PC-3 (cell line): Measurements from ENCODE around the gene PRKAR2A. TPM values are rescaled to one million over a fixed set of nuclear protein-coding genes. Genes with fewer than 3 reads are reported as not detected.
"Not testable (repeated sequence)": the region's sequence is repeated elsewhere in the genome, so short reads cannot be mapped to it uniquely, and the experiment has no call there.

Experiments used
- ATAC-seq: fragments of 200-7000 bp; cut with Tn5 transposase; 2 replicates; pipeline ENCODE4 v1.9.1; 2020; ENCODE audit warnings: mild to moderate bottlenecking, moderate library complexity
- BruUV-seq: library from RNA; stranded (reverse); fragments of 400-500 nt; replicated peaks from 2 replicates; lab custom pipeline; 2021; lab: Mats Ljungman, UMichigan
- CTCF ChIA-PET: fragments of 300-600 bp; sonication (Branson Sonifier 250); formaldehyde crosslinking; loops from one replicate; lab custom pipeline; 2022; ENCODE audit warnings: antibody characterized with exemption; lab: Charles Lee
- POLR2A ChIA-PET: fragments of 300-600 bp; sonication (Branson Sonifier 250); formaldehyde crosslinking; loops from one replicate; lab custom pipeline; 2022; ENCODE audit warnings: antibody characterized with exemption; ENCODE audit not compliant: unreplicated experiment; lab: Charles Lee
- DNase-seq: peaks from one replicate; pipeline ENCODE4 v3.0.0-alpha.2; 2015
- H2AFZ ChIP-seq: fragments of 300-600 bp; sonication (generic); 2 replicates; pipeline ENCODE4 v1.6.0; 2016; ENCODE audit warnings: antibody characterized with exemption, low read length
- H3F3A ChIP-seq: fragments of 300-600 bp; sonication (generic); one replicate; pipeline ENCODE4 v1.6.0; 2017; ENCODE audit warnings: antibody characterized with exemption, low read length, control low read depth, mild to moderate bottlenecking; ENCODE audit not compliant: unreplicated experiment
- H3K27ac ChIP-seq: fragments of 300-600 bp; sonication (generic); 2 replicates; pipeline ENCODE4 v1.5.1; 2016; ENCODE audit warnings: mild to moderate bottlenecking, low read length
- H3K27me3 ChIP-seq: fragments of 300-600 bp; sonication (generic); 2 replicates; pipeline ENCODE4 v1.6.1; 2016; ENCODE audit warnings: low read length, mixed read lengths
- H3K36me3 ChIP-seq: fragments of 300-600 bp; sonication (generic); 2 replicates; pipeline ENCODE4 v1.6.1; 2016; ENCODE audit warnings: low read depth, mixed run types, low read length, mixed read lengths
- H3K4me1 ChIP-seq: fragments of 300-600 bp; sonication (generic); 2 replicates; pipeline ENCODE4 v1.5.1; 2016; ENCODE audit warnings: low read length; ENCODE audit not compliant: insufficient read depth
- H3K4me2 ChIP-seq: fragments of 300-600 bp; sonication (generic); 2 replicates; pipeline ENCODE4 v1.6.0; 2016; ENCODE audit warnings: low read length
- H3K4me3 ChIP-seq: fragments of 300-600 bp; sonication (generic); 2 replicates; pipeline ENCODE4 v1.5.1; 2016; ENCODE audit warnings: mild to moderate bottlenecking, low read length, mixed read lengths
- H3K79me2 ChIP-seq: fragments of 300-600 bp; sonication (generic); 2 replicates; pipeline ENCODE4 v1.6.1; 2017; ENCODE audit warnings: low read length, mixed read lengths
- H3K9ac ChIP-seq: fragments of 300-600 bp; sonication (generic); 2 replicates; pipeline ENCODE4 v1.6.0; 2016; ENCODE audit warnings: mild to moderate bottlenecking, low read length
- H3K9me2 ChIP-seq: fragments of 300-600 bp; sonication (generic); replicated peaks from 2 replicates; pipeline ENCODE4 v1.6.1; 2016; ENCODE audit warnings: mixed run types, low read length, mixed read lengths
- H3K9me3 ChIP-seq: fragments of 300-600 bp; sonication (generic); 2 replicates; pipeline ENCODE4 v1.6.1; 2016; ENCODE audit warnings: low read length, mixed read lengths
- H4K20me1 ChIP-seq: fragments of 300-600 bp; sonication (generic); 2 replicates; pipeline ENCODE4 v1.6.1; 2016; ENCODE audit warnings: low read length, mixed read lengths
- EZH2 ChIP-seq: fragments of 300-600 bp; sonication (generic); IDR thresholded peaks from one replicate; pipeline ENCODE4 v1.6.1; 2017; ENCODE audit warnings: antibody characterized with exemption, mild to moderate bottlenecking, low read length; ENCODE audit not compliant: unreplicated experiment
- EZH2phosphoT487 ChIP-seq: fragments of 300-600 bp; sonication (generic); IDR thresholded peaks from 2 replicates; pipeline ENCODE4 v1.6.1; 2018; ENCODE audit warnings: mild to moderate bottlenecking, antibody characterized with exemption, low read length, borderline replicate concordance
- intact Hi-C: fragments of 100-400 bp; cut with micrococcal nuclease; formaldehyde crosslinking; loops from 2 replicates; pipeline ENCODE4 v1.9.0; 2023
- total RNA-seq: library from RNA; depleted of rRNA; stranded (reverse); fragments of >200 nt; gene quantifications from 2 replicates; pipeline ENCODE4 v1.2.3, GENCODE V29; 2014
- TF ChIP-seq, protein P1 (sequence below): fragments of 300-600 bp; sonication (generic); conservative IDR thresholded peaks from 2 replicates; pipeline ENCODE4 v1.5.1; 2017; ENCODE audit warnings: antibody characterized with exemption, low read depth, mild to moderate bottlenecking, low read length

The PRKAR2A gene
- total RNA-seq, 1 experiment from 2014 or later: 68.1 TPM

DNA sequence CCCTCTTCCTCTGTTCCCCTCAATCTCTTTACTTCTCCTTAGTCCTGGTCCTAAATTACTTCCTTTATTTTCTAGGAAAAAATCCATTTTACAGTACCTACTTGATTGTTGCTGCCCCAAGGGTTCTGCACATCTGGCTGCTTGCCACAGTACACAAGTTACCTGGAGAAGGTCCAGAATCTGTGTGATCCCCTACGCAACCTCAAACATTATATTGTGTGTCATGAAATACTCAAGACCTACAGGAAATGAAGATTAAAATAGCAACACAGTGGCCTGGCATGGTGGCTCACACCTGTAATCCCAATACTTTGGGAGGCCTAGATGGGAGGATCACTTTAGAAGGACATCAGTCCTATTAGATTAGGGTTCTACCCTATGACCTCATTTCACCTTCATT lies 48.7 kb downstream of the PRKAR2A start:
- Histone ChIP-seq H3K36me3 (no peaks in the 10 kb centered on the region), H3K9me2 (no peaks in the 10 kb centered on the region), H3K4me3 (no peak overlapping the region), H3K9ac (no peak overlapping the region), H3K27ac (no peak overlapping the region), H4K20me1 (no peaks in the 10 kb centered on the region), H3K9me3 (no peaks in the 10 kb centered on the region), H2AFZ (no peak overlapping the region), H3K4me1 (peaks cover 12% of the 10 kb centered on the region), H3K4me2 (no peak overlapping the region), H3F3A (no peaks in the 10 kb centered on the region), H3K27me3 (no peaks in the 10 kb centered on the region), H3K79me2 (no peaks in the 10 kb centered on the region)
- no TSS peak for BruUV-seq
- CTCF ChIA-PET: no interaction called here
- DNase-seq (peak; percentile 90), ATAC-seq (peak; percentile 76)
- TF ChIP-seq EZH2 (no peak), EZH2phosphoT487 (no peak)
- TF ChIP-seq, protein P1, sequence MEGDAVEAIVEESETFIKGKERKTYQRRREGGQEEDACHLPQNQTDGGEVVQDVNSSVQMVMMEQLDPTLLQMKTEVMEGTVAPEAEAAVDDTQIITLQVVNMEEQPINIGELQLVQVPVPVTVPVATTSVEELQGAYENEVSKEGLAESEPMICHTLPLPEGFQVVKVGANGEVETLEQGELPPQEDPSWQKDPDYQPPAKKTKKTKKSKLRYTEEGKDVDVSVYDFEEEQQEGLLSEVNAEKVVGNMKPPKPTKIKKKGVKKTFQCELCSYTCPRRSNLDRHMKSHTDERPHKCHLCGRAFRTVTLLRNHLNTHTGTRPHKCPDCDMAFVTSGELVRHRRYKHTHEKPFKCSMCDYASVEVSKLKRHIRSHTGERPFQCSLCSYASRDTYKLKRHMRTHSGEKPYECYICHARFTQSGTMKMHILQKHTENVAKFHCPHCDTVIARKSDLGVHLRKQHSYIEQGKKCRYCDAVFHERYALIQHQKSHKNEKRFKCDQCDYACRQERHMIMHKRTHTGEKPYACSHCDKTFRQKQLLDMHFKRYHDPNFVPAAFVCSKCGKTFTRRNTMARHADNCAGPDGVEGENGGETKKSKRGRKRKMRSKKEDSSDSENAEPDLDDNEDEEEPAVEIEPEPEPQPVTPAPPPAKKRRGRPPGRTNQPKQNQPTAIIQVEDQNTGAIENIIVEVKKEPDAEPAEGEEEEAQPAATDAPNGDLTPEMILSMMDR: no peak
- intact Hi-C loops: no loop called here
- POLR2A ChIA-PET: no interaction called here

DNA sequence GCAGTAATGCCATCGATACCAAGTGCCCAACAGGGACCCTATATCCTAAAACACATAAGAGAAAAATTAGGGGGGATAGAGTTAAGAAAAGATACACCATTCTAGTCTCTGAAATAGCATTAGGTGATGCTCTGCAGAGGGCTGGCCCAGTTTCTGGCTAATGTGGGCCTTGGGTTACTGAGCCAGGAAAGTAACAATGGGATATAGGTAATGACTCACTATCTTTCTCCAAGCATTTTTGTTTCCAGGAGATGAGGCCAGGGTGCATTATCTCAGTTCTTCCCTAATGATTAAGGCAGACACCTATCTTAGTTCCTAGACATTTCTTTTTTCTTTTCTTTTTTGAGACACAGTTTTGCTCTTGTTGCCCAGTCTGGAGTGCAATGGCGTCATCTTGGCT lies 50.0 kb downstream of the PRKAR2A start:
- Histone ChIP-seq H3K9ac (no peak overlapping the region), H3K4me2 (no peak overlapping the region), H3K36me3 (no peaks in the 10 kb centered on the region), H4K20me1 (no peaks in the 10 kb centered on the region), H3K27ac (no peak overlapping the region), H3K9me3 (no peaks in the 10 kb centered on the region), H3K4me3 (no peak overlapping the region), H3K27me3 (no peaks in the 10 kb centered on the region), H3K79me2 (no peaks in the 10 kb centered on the region), H2AFZ (no peak overlapping the region), H3K9me2 (no peaks in the 10 kb centered on the region), H3K4me1 (peaks cover 12% of the 10 kb centered on the region), H3F3A (no peaks in the 10 kb centered on the region)
- POLR2A ChIA-PET: no interaction called here
- intact Hi-C loops: no loop called here
- BruUV-seq: no TSS peak
- TF ChIP-seq EZH2 (no peak), EZH2phosphoT487 (no peak)
- TF ChIP-seq, protein P1: no peak
- DNase-seq: peak; percentile 58
- CTCF ChIA-PET: interaction anchor here (0.6 kb wide), 1 partner anchor 122 kb away, joined by 3 read pairs; no protein-coding TSS in a partner anchor
- ATAC-seq: peak; percentile 89

DNA sequence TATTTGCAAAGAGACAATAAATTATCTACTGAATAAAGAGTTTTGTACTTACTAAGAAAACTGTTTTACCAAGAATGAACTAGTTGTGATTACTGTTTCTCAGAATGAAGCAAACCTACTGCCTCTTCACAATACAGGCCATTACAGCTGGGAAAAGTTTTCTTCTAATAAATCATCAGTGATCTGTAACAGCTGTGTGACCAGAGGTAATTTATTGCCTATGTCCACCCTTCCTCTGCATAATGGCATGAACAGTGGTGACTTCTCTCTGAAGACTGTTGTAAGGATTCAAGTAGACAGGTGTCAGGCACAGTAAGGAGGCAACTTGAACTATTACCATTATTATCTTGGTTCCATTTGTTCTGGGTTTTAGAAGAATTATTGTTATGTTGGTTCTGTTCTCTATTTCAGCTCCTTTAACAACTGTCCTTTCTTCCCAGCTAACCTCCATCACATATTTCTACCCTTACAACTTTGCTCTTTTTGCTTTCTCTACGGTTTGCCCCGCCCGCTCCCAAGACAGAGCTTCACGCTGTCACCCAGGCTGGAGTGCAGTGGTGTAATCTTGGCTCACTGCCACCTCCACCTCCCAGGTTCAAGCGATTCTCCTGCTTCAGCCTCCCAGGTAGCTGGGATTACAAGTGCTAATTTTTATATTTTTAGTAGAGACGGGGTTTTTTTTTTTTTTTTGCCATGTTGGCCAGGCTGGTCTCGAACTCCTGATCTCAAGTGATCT lies 51.5 kb downstream of the PRKAR2A start:
- BruUV-seq: no TSS peak
- POLR2A ChIA-PET: no interaction called here
- no peak for DNase-seq

GRCh38 chr3:48793484-48793883 lies 54.2 kb downstream of the PRKAR2A start:
- H3K4me2 ChIP-seq, H3K27ac ChIP-seq, H3K79me2 ChIP-seq, H3K36me3 ChIP-seq, POLR2A ChIA-PET, H3K27me3 ChIP-seq, H3K4me3 ChIP-seq, H2AFZ ChIP-seq, H3K9me2 ChIP-seq, H4K20me1 ChIP-seq, H3K4me1 ChIP-seq, DNase-seq, CTCF ChIA-PET, ATAC-seq, intact Hi-C loops, H3K9me3 ChIP-seq, BruUV-seq, H3F3A ChIP-seq, H3K9ac ChIP-seq: not testable (repeated sequence)

More for the DNA sequence above, 51.5 kb downstream of the PRKAR2A start:
- H3K4me2 ChIP-seq: no peak overlapping the region
- peaks cover 12% of the 10 kb centered on the region for H3K4me1 ChIP-seq
- no peaks in the 10 kb centered on the region for H3K36me3 ChIP-seq
- H3F3A ChIP-seq: no peaks in the 10 kb centered on the region
- H3K79me2 ChIP-seq: no peaks in the 10 kb centered on the region
- CTCF ChIA-PET: no interaction called here
- H4K20me1 ChIP-seq: no peaks in the 10 kb centered on the region
- intact Hi-C loops: no loop called here
- ATAC-seq: no peak
- no peak overlapping the region for H3K4me3 ChIP-seq
- no peak for TF ChIP-seq EZH2phosphoT487
- H3K27me3 ChIP-seq: no peaks in the 10 kb centered on the region
- H2AFZ ChIP-seq: no peak overlapping the region
- H3K9me3 ChIP-seq: no peaks in the 10 kb centered on the region
- H3K27ac ChIP-seq: no peak overlapping the region
- no peaks in the 10 kb centered on the region for H3K9me2 ChIP-seq
- no peak overlapping the region for H3K9ac ChIP-seq
